ENCODE data around the gene MSL1. TPM values are rescaled to one million over a fixed set of nuclear protein-coding genes. Genes with fewer than 3 reads are reported as not detected.

Gene MSL1
- polyA plus RNA-seq, 1 donor from 2014 or later, result 137 TPM

DNA sequence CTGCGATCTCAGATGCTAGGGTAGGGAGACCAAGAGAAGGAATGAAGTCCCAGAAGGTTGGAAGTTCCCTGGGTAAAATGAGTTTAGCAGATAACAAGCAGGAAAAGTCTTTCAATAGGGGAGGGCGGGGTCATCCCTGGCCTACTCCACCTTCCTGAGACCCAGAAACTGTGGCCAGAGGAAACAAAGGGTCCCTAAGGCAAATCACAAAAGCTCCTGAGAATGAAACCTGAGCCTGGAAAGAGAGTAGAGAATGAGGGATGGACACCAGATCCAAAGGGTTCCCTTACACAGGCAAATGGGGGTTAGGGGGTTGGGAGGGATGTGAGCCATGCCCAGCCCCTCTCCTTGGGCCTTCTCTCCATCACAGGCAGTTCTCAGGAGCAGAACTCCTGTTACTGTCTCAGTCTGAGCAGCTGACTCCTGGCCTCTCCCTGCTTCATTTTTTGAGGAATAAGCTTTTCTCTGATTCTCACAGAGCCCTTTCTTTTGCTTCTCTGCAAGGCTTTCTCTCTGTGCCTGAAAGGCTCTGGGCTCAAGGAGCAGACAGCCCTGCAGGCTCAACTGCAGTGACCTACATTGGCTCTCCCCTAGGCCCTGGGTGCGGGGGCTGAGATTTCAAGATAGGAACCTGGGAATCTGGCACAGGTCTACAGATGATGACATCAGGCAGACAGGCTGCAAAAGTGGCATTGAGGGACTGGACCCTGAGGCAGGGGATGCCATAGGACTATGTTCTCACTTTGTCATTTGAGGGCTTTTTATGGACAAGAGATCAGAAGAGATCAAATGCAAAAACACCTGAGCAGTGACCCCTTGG, 11.5 kb upstream of the MSL1 start:
- TF ChIP-seq EP300 (conservative IDR thresholded peaks at IDR 0.05; ENCODE audit: poor library complexity, severe bottlenecking), result no peak
- no peak for TF ChIP-seq RAD21 (conservative IDR thresholded peaks at IDR 0.05)
- TF ChIP-seq, protein P1, sequence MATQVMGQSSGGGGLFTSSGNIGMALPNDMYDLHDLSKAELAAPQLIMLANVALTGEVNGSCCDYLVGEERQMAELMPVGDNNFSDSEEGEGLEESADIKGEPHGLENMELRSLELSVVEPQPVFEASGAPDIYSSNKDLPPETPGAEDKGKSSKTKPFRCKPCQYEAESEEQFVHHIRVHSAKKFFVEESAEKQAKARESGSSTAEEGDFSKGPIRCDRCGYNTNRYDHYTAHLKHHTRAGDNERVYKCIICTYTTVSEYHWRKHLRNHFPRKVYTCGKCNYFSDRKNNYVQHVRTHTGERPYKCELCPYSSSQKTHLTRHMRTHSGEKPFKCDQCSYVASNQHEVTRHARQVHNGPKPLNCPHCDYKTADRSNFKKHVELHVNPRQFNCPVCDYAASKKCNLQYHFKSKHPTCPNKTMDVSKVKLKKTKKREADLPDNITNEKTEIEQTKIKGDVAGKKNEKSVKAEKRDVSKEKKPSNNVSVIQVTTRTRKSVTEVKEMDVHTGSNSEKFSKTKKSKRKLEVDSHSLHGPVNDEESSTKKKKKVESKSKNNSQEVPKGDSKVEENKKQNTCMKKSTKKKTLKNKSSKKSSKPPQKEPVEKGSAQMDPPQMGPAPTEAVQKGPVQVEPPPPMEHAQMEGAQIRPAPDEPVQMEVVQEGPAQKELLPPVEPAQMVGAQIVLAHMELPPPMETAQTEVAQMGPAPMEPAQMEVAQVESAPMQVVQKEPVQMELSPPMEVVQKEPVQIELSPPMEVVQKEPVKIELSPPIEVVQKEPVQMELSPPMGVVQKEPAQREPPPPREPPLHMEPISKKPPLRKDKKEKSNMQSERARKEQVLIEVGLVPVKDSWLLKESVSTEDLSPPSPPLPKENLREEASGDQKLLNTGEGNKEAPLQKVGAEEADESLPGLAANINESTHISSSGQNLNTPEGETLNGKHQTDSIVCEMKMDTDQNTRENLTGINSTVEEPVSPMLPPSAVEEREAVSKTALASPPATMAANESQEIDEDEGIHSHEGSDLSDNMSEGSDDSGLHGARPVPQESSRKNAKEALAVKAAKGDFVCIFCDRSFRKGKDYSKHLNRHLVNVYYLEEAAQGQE (IDR thresholded peaks at IDR 0.05; ENCODE audit: borderline replicate concordance), result no peak
- TF ChIP-seq TAF1 (IDR thresholded peaks at IDR 0.05; ENCODE audit: low read depth), result no peak
- no peak for TF ChIP-seq MXI1 (conservative IDR thresholded peaks at IDR 0.05; ENCODE audit: poor library complexity, severe bottlenecking)
- TF ChIP-seq EZH2 (IDR thresholded peaks at IDR 0.05; ENCODE audit: borderline replicate concordance, insufficient read depth, low read length, poor library complexity, severe bottlenecking), result no peak
- no peak for TF ChIP-seq SMC3 (conservative IDR thresholded peaks at IDR 0.05; ENCODE audit: poor library complexity)
- TF ChIP-seq, protein P2, sequence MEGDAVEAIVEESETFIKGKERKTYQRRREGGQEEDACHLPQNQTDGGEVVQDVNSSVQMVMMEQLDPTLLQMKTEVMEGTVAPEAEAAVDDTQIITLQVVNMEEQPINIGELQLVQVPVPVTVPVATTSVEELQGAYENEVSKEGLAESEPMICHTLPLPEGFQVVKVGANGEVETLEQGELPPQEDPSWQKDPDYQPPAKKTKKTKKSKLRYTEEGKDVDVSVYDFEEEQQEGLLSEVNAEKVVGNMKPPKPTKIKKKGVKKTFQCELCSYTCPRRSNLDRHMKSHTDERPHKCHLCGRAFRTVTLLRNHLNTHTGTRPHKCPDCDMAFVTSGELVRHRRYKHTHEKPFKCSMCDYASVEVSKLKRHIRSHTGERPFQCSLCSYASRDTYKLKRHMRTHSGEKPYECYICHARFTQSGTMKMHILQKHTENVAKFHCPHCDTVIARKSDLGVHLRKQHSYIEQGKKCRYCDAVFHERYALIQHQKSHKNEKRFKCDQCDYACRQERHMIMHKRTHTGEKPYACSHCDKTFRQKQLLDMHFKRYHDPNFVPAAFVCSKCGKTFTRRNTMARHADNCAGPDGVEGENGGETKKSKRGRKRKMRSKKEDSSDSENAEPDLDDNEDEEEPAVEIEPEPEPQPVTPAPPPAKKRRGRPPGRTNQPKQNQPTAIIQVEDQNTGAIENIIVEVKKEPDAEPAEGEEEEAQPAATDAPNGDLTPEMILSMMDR (IDR thresholded peaks at IDR 0.05; ENCODE audit: poor library complexity, severe bottlenecking), result no peak
- TF ChIP-seq POLR2AphosphoS5 (IDR thresholded peaks at IDR 0.05), result no peak
- H3K4me3 ChIP-seq (ENCODE audit: low read length), result no peak overlapping the region
- no peak overlapping the region for H3K4me2 ChIP-seq (ENCODE audit: low read length)
- no peaks in the 10 kb centered on the region for H3K36me3 ChIP-seq (ENCODE audit: insufficient read depth, low read length)
- no peaks in the 10 kb centered on the region for H3F3A ChIP-seq (ENCODE audit: insufficient read depth, low read length, poor library complexity, severe bottlenecking)
- no peaks in the 10 kb centered on the region for H4K20me1 ChIP-seq (ENCODE audit: insufficient read depth)
- H3K9me2 ChIP-seq (ENCODE audit: insufficient read depth, low read length), result no peaks in the 10 kb centered on the region
- no peaks in the 10 kb centered on the region for H3K27me3 ChIP-seq (ENCODE audit: insufficient read depth, low read depth, low read length)
- no peaks in the 10 kb centered on the region for H3K79me2 ChIP-seq (replicated peaks; ENCODE audit: insufficient read depth, low read length)
- no peak overlapping the region for H3K9ac ChIP-seq (ENCODE audit: low read length)
- H3K9me3 ChIP-seq (ENCODE audit: low read length), result no peaks in the 10 kb centered on the region
- H3K27ac ChIP-seq (ENCODE audit: low read length), result no peak overlapping the region
- no peak overlapping the region for H2AFZ ChIP-seq (ENCODE audit: low read depth, low read length)

DNA sequence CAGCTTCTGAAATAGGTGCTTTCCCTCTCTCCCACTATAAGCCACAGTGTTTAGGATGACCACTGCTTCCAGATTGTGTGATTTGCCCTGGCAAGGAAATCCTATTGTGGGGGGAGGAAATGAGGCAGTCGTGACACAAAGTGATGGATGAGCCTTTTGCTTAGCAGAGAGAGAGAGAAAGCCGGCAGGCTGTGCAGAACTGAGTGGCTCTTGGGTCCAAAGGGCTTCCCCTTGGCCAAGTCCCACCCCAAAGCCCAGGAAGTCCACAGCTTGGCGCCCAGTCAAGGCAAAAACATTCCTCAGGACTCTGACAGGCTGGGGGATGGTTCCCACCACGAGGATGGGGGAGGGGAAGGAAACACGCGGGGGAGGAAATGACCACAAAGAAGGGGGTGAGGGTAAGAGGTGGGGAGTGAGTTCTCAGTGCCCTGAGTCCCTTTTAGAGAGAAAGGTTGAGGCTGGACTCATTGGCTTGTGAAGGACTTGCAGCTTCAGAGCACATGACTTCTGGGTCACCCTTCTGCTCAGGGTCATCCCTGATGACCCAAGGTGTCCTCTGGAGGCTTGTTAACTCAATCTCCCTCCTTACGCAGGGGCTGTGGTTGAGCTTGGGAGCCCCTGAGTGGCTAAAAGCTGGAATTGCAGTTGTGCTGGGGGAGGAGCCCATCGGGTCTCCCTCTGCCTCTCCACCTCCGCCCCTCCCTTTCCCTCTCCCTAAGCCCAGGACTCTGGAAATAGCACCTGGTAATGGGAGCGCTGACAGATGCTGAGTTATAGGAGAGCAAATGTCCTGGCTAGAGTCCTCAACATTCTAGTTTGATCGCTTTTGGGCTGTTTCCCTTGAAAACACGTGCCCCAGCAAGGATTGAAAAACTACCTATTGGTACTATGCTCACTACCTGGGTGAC, 10.3 kb upstream of the MSL1 start:
- Histone ChIP-seq H3K27ac (ENCODE audit: low read length) (no peak overlapping the region), H3K9ac (ENCODE audit: low read length) (peak overlapping the region; percentile 33), H3K9me3 (ENCODE audit: low read length) (no peaks in the 10 kb centered on the region), H4K20me1 (ENCODE audit: insufficient read depth) (no peaks in the 10 kb centered on the region), H3F3A (ENCODE audit: insufficient read depth, low read length, poor library complexity, severe bottlenecking) (no peaks in the 10 kb centered on the region), H3K4me2 (ENCODE audit: low read length) (no peak overlapping the region), H3K4me3 (ENCODE audit: low read length) (no peak overlapping the region), H3K79me2 (replicated peaks; ENCODE audit: insufficient read depth, low read length) (no peaks in the 10 kb centered on the region), H3K36me3 (ENCODE audit: insufficient read depth, low read length) (no peaks in the 10 kb centered on the region), H3K9me2 (ENCODE audit: insufficient read depth, low read length) (no peaks in the 10 kb centered on the region), H3K27me3 (ENCODE audit: insufficient read depth, low read depth, low read length) (no peaks in the 10 kb centered on the region), H2AFZ (ENCODE audit: low read depth, low read length) (no peak overlapping the region)
- TF ChIP-seq SMC3 (conservative IDR thresholded peaks at IDR 0.05; ENCODE audit: poor library complexity) (peak; percentile 77), RAD21 (conservative IDR thresholded peaks at IDR 0.05) (peak; percentile 80), MXI1 (conservative IDR thresholded peaks at IDR 0.05; ENCODE audit: poor library complexity, severe bottlenecking) (no peak)
- TF ChIP-seq, protein P2 (IDR thresholded peaks at IDR 0.05; ENCODE audit: poor library complexity, severe bottlenecking), result peak; percentile 87
- TF ChIP-seq, protein P1 (IDR thresholded peaks at IDR 0.05; ENCODE audit: borderline replicate concordance), result no peak
